ENCODE data around the gene MRPS18A.

Gene MRPS18A

DNA sequence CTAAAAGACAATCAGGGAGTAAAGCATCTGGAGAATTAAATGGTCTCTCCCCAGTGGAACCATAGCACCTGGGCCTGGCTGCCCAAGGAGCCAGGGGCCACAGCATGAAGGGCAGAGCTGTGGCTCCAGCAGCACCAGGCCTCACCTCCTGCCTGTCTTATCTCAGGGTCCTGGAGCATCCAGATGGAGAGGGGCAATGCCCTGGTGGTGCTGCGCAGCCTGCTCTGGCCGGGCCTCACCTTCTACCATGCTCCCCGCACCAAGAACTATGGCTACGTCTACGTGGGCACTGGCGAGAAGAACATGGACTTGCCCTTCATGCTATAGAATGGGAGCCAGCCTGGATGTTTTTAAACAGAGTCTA lies 17.0 kb downstream of the MRPS18A start:
- no peak overlapping the region for H3K4me3 ChIP-seq (ENCODE audit: low read length)
- DNase-seq (ENCODE audit: low read depth): no peak
- no peak for TF ChIP-seq CTCF (conservative IDR thresholded peaks at IDR 0.05; ENCODE audit: low read length)

- DNase-seq (ENCODE audit: low read depth): no peak
- TF ChIP-seq CTCF (conservative IDR thresholded peaks at IDR 0.05; ENCODE audit: low read length): no peak
- no peak overlapping the region for H3K4me3 ChIP-seq (ENCODE audit: low read length)
Observed at GRCh38 chr6:43669922-43670622, 17.5 kb downstream of the MRPS18A start.

DNA sequence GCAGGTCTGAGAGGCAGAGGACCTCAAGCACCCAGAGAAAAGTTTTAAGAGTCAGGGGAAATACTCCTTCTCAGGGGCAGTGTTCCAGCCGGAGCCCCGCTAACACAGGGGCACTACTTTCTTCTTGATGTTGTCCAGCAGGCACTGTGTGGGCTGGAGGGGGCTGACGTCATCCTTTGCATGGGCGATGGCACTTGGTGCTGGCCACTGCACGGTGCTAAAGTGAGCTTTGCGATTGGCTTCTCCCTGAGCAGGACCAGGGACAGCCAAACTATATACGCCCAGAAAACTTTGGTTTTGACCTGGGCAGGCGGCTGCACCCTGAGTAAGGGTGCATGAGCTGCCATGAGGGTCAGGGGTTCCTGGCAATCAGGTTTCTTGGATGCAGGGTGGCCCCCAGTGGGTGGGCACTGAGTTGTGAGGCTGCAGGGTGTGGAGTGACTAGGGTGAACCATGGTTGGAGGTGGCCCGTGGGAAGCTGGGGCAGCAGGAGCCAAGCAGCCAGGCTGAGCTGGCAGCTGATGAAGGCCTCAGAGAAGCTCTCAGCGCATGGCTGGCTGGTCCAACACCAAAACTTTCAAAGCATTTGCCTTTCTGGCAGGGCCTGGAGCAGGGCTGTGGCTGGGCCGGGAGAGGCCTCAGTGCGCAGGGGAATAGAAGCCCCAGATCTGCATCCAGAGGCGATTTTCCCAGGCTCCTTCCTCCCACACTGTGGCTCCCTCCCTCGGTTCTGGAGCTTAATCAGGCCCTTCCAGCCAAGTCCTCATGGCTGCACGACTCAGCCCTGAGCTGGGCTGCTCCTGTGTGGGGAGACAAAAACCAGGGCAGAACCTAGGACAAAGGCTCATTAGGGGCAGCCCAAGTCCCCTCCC lies 18.3 kb downstream of the MRPS18A start:
- peak; percentile 64 for DNase-seq (ENCODE audit: low read depth)
- H3K4me3 ChIP-seq (ENCODE audit: low read length): no peak overlapping the region
- 0 out of 2 replicates have a peak, but pooled peaks have one; percentile 3 for TF ChIP-seq CTCF (conservative IDR thresholded peaks at IDR 0.05; ENCODE audit: low read length)

DNA sequence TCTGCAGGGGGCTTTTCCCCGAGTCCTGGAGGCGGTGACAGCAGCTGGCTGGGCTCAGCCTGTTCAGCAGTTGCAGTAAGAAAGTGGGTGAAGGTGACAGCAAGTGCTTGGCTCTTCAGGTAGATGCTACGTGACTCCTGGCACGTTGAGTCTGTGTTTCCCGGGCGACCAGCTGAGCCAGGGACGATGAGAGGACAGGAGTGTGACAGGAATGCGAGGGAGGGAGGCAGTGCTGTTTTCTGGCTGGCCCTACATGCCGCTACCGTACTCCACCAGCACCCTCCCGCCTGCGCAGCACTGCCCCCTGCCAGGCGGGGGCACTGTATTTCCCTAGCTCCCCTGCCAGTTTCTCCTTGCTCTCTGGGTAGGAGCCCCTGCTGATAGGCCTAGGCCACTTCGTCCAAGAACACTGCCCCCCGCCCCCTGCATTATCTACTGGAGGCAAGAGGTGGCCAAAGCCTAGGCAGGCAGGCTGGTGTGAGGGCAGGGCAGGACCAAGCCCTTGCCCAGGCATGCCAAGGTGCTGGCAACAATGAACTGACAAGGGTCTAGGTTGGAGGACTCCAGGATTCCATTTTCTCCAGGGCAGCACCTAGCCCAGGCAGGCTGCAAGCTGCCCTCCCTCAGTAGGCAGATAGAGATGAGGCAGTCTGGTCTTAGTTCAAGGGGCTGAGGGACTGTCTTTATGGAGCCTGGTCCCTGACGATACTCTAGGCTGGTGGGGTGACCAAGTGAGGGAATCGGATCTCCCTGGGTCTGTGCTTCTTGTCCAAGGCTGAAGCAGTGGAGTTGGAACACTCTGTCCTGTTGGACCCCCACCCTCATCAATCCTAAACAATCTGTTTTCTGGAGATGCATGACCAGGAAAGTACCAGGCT lies 19.2 kb downstream of the MRPS18A start:
- DNase-seq (ENCODE audit: low read depth): peak; percentile 55
- TF ChIP-seq CTCF (conservative IDR thresholded peaks at IDR 0.05; ENCODE audit: low read length): peak; percentile 57
- no peak overlapping the region for H3K4me3 ChIP-seq (ENCODE audit: low read length)

GRCh38 chr6:43667245-43668150 lies 20.1 kb downstream of the MRPS18A start:
- peak; percentile 55 for DNase-seq (ENCODE audit: low read depth)
- H3K4me3 ChIP-seq (ENCODE audit: low read length): no peak overlapping the region
- peak; percentile 94 for TF ChIP-seq CTCF (conservative IDR thresholded peaks at IDR 0.05; ENCODE audit: low read length)

Measured in AG10803 (cell line).